CD14-positive monocyte (primary cell): ENCODE results near the gene CTAG1A. TPM values are rescaled to one million over a fixed set of nuclear protein-coding genes. Genes with fewer than 3 reads are reported as not detected.
A peak's percentile ranks its signal among the peaks of the same experiment; 100 is the strongest.

ENCODE experiments used
- DNase-seq, 3 donors: peaks; one replicate each; pipeline ENCODE4 v3.0.0-alpha.2; 2011 to 2022
- H2AFZ ChIP-seq: 2 replicates; pipeline ENCODE4 v1.6.0; 2012; ENCODE audit warnings: mild to moderate bottlenecking, low read depth, low read length, inconsistent platforms; ENCODE audit not compliant: insufficient read depth, poor library complexity, severe bottlenecking
- H3K27ac ChIP-seq, 2 donors: 1 replicate in 1 of 2; 2 replicates in 1 of 2; pipeline ENCODE4 v1.5.1; 2012 to 2013; ENCODE audit warnings: low read length in 2 of 2, control low read depth in 1 of 2, inconsistent platforms in 1 of 2, low read depth in 1 of 2, mild to moderate bottlenecking in 1 of 2
- H3K27me3 ChIP-seq, 2 donors: one replicate each; pipeline versions ENCODE4 v1.6.0 to v1.6.1; 2011 to 2013; ENCODE audit warnings: low read length in 2 of 2; ENCODE audit not compliant: control insufficient read depth in 2 of 2, insufficient read depth in 2 of 2
- H3K36me3 ChIP-seq, 2 donors: replicated peaks in 1 of 2; 1 replicate in 1 of 2; 2 replicates in 1 of 2; pipeline versions ENCODE4 v1.5.1 to v1.6.1; 2012 to 2013; ENCODE audit warnings: low read length in 2 of 2, control low read depth in 1 of 2, inconsistent platforms in 1 of 2, mild to moderate bottlenecking in 1 of 2; ENCODE audit not compliant: insufficient read depth in 2 of 2, control insufficient read depth in 1 of 2
- H3K4me1 ChIP-seq, 2 donors: 1 replicate in 1 of 2; 2 replicates in 1 of 2; pipeline versions ENCODE4 v1.5.1 to v1.6.1; 2012 to 2013; ENCODE audit warnings: low read length in 2 of 2, control low read depth in 1 of 2, inconsistent platforms in 1 of 2, mild to moderate bottlenecking in 1 of 2, moderate library complexity in 1 of 2; ENCODE audit not compliant: insufficient read depth in 2 of 2, control insufficient read depth in 1 of 2
- H3K4me2 ChIP-seq: replicated peaks from 2 replicates; pipeline ENCODE3; 2012; ENCODE audit warnings: low read length, moderate library complexity, mild to moderate bottlenecking; ENCODE audit not compliant: poor library complexity, severe bottlenecking; ENCODE audit errors: extremely low read depth
- H3K4me3 ChIP-seq, 3 experiments: fragments of 200-600 bp in 1 of 3; sonication (generic) in 1 of 3; replicated peaks in 1 of 3; 1 replicate in 2 of 3; 2 replicates in 1 of 3; pipeline ENCODE4 v1.5.1; 2011 to 2013; ENCODE audit warnings: low read length in 3 of 3, mild to moderate bottlenecking in 3 of 3, control low read depth in 2 of 3, low read depth in 2 of 3, inconsistent platforms in 1 of 3, moderate library complexity in 1 of 3
- H3K79me2 ChIP-seq: 2 replicates; pipeline ENCODE4 v1.6.0; 2012; ENCODE audit warnings: mild to moderate bottlenecking, control low read depth, inconsistent platforms, low read length, moderate library complexity; ENCODE audit not compliant: insufficient read depth
- H3K9ac ChIP-seq: 2 replicates; pipeline ENCODE4 v1.6.0; 2017; ENCODE audit warnings: low read length, mild to moderate bottlenecking; ENCODE audit not compliant: insufficient read depth, poor library complexity, severe bottlenecking
- H3K9me3 ChIP-seq, 2 donors: replicated peaks in 1 of 2; 1 replicate in 1 of 2; 2 replicates in 1 of 2; pipeline versions ENCODE4 v1.5.1 to v1.6.1; 2012 to 2013; ENCODE audit warnings: low read length in 2 of 2, control low read depth in 1 of 2; ENCODE audit not compliant: control insufficient read depth in 1 of 2, insufficient read depth in 1 of 2
- H4K20me1 ChIP-seq: 2 replicates; pipeline ENCODE4 v1.6.0; 2012; ENCODE audit warnings: mild to moderate bottlenecking, low read length, control low read depth, moderate library complexity; ENCODE audit not compliant: insufficient read depth
- H3K27ac Mint-ChIP-seq, 7 donors: one replicate each; pipeline ENCODE4 v1.8.0; 2020; ENCODE audit warnings: mild to moderate bottlenecking in 7 of 7, mixed read lengths in 7 of 7, moderate library complexity in 6 of 7, inconsistent platforms in 2 of 7
- H3K27me3 Mint-ChIP-seq, 3 donors: one replicate each; pipeline ENCODE4 v1.8.0; 2021 to 2022; ENCODE audit warnings: low read depth in 3 of 3, mild to moderate bottlenecking in 3 of 3, mixed read lengths in 3 of 3, moderate library complexity in 3 of 3, inconsistent platforms in 1 of 3
- H3K36me3 Mint-ChIP-seq, 2 donors: one replicate each; pipeline ENCODE4 v1.8.0; 2020; ENCODE audit warnings: mixed read lengths in 2 of 2, inconsistent platforms in 1 of 2, mild to moderate bottlenecking in 1 of 2
- H3K4me1 Mint-ChIP-seq: one replicate; pipeline ENCODE4 v1.8.0; 2020; ENCODE audit warnings: mild to moderate bottlenecking, mixed read lengths
- H3K4me3 Mint-ChIP-seq, 2 donors: one replicate each; pipeline ENCODE4 v1.8.0; 2020; ENCODE audit warnings: mild to moderate bottlenecking in 2 of 2, mixed read lengths in 2 of 2, moderate library complexity in 1 of 2
- H3K9me3 Mint-ChIP-seq, 7 donors: one replicate each; pipeline ENCODE4 v1.8.0; 2020 to 2022; ENCODE audit warnings: mixed read lengths in 7 of 7, mild to moderate bottlenecking in 6 of 7, moderate library complexity in 6 of 7, inconsistent platforms in 2 of 7
- WGBS: methylation state at CpG from one replicate; pipeline ENCODE4 v1.1.5; 2013; ENCODE audit warnings: missing lambda C conversion rate; ENCODE audit not compliant: insufficient coverage; 5-methylcytosine and 5-hydroxymethylcytosine counted together
- intact Hi-C, 2 donors: fragments of 100-400 bp; cut with micrococcal nuclease; formaldehyde crosslinking; loops; one replicate each; pipeline versions ENCODE4 v1.15.0 to v1.15.1; 2023
- polyA plus RNA-seq, 3 donors: library from polyadenylated mRNA; depleted of rRNA in 1 of 3; unstranded in 2 of 3; stranded (reverse) in 1 of 3; fragments of 300-500 nt in 2 of 3; fragments of >200 nt in 1 of 3; fragmentation: Illumina TruSeq in 2 of 3; gene quantifications; 1 replicate in 2 of 3; 2 replicates in 1 of 3; pipeline ENCODE4 v1.2.3, GENCODE V29; 2012 to 2021
- TF ChIP-seq, protein P1 (sequence below): fragments of 200-600 bp; IDR thresholded peaks from one replicate; pipeline ENCODE4 v1.8.0; 2022; ENCODE audit warnings: antibody characterized with exemption, mild to moderate bottlenecking

CTAG1A gene
- polyA plus RNA-seq, 3 donors = not detected

DNA sequence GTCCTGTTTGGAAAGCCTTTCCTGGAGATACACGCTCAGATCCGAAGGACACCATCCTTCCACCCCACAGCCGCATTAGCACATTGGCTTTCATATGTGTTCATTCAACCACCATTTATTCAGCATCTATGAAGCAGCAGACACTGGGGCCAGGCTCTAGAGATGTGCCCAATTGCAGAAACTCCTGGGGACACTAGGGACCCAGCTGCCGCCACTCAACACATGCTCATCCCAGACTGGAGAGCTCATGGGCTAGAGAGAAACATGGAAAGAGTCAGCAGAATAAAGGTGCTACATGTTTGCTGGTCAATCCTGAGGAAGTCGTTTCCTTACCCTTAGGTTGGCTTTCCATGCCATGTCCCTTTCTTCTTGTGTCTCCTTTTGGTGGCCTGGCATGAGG lies 7.6 kb downstream of the CTAG1A start:
- peaks cover 0 to 3% (median 2%) of the 10 kb centered on the region in 3 donors for H3K27me3 Mint-ChIP-seq
- peaks cover 9% of the 10 kb centered on the region in 2 donors for H3K4me1 ChIP-seq
- no peaks in the 10 kb centered on the region for H3K36me3 Mint-ChIP-seq
- no peak overlapping the region for H3K4me2 ChIP-seq
- H3K79me2 ChIP-seq = no peaks in the 10 kb centered on the region
- H3K36me3 ChIP-seq = no peaks in the 10 kb centered on the region
- intact Hi-C loops = no loop called here
- no peaks in the 10 kb centered on the region for H3K27me3 ChIP-seq
- TF ChIP-seq, protein P1, sequence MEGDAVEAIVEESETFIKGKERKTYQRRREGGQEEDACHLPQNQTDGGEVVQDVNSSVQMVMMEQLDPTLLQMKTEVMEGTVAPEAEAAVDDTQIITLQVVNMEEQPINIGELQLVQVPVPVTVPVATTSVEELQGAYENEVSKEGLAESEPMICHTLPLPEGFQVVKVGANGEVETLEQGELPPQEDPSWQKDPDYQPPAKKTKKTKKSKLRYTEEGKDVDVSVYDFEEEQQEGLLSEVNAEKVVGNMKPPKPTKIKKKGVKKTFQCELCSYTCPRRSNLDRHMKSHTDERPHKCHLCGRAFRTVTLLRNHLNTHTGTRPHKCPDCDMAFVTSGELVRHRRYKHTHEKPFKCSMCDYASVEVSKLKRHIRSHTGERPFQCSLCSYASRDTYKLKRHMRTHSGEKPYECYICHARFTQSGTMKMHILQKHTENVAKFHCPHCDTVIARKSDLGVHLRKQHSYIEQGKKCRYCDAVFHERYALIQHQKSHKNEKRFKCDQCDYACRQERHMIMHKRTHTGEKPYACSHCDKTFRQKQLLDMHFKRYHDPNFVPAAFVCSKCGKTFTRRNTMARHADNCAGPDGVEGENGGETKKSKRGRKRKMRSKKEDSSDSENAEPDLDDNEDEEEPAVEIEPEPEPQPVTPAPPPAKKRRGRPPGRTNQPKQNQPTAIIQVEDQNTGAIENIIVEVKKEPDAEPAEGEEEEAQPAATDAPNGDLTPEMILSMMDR = no peak
- no peaks in the 10 kb centered on the region for H4K20me1 ChIP-seq
- no peak for DNase-seq
- H3K27ac ChIP-seq = no peak overlapping the region
- H3K27ac Mint-ChIP-seq = peak overlapping the region in 1 of 7 donors; percentile 10
- H3K4me1 Mint-ChIP-seq = peaks cover 13% of the 10 kb centered on the region
- H3K4me3 ChIP-seq = no peak overlapping the region
- H3K9me3 ChIP-seq = no peaks in the 10 kb centered on the region
- no peak overlapping the region for H3K9ac ChIP-seq
- H2AFZ ChIP-seq = no peak overlapping the region
- 100% methylated on average over 3 of the region's 5 CpGs for WGBS
- H3K9me3 Mint-ChIP-seq = peaks cover 0 to 17% (median 0%) of the 10 kb centered on the region in 7 donors
- H3K4me3 Mint-ChIP-seq = no peak overlapping the region

DNA sequence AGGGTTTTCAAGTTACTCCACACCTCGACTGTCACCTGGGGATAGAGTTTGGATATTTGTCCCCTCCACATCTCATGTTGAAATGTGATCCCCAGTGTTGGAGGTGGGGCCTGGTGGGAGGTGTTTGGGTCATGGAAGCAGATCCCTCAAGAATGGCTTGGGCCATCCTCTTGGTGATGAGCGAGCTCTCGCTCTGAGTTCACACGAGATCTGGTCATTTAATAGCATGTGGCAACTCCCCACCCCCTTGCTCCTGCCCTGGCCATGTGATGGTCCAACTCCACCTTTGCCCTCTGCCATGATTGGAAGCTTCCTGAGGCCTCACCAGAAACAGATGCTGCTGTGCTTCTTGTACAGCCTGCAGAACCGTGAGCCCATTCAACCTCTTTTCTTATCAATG lies 8.3 kb downstream of the CTAG1A start:
- Mint-ChIP-seq H3K4me1 (peaks cover 13% of the 10 kb centered on the region), H3K4me3 (no peak overlapping the region), H3K36me3 (no peaks in the 10 kb centered on the region), H3K27ac (peak overlapping the region in 1 of 7 donors; percentile 32), H3K27me3 (peaks cover 0 to 3% (median 2%) of the 10 kb centered on the region in 3 donors), H3K9me3 (peaks cover 0 to 23% (median 0%) of the 10 kb centered on the region in 7 donors)
- H3K27ac ChIP-seq = no peak overlapping the region
- H4K20me1 ChIP-seq = no peaks in the 10 kb centered on the region
- H3K9me3 ChIP-seq = no peaks in the 10 kb centered on the region
- H3K9ac ChIP-seq = no peak overlapping the region
- no peaks in the 10 kb centered on the region for H3K36me3 ChIP-seq
- no peak overlapping the region for H2AFZ ChIP-seq
- H3K4me2 ChIP-seq = no peak overlapping the region
- WGBS = 100% methylated on average over 2 of the region's 5 CpGs
- H3K79me2 ChIP-seq = no peaks in the 10 kb centered on the region
- no peak overlapping the region for H3K4me3 ChIP-seq
- TF ChIP-seq, protein P1 = no peak
- DNase-seq = no peak
- peaks cover 9% of the 10 kb centered on the region in 2 donors for H3K4me1 ChIP-seq
- intact Hi-C loops = no loop called here
- no peaks in the 10 kb centered on the region for H3K27me3 ChIP-seq
